HEK293 (cell line): ENCODE measurements around the gene CACNA2D3.

ENCODE experiments used
- CTCF ChIA-PET: fragments of 350-600 bp; formaldehyde crosslinking; extraction: SDS; loops from one replicate; lab custom pipeline; 2021; ENCODE audit warnings: antibody characterized with exemption; lab: Yijun Ruan, JAX
- POLR2A ChIA-PET: fragments of 300-600 bp; formaldehyde crosslinking; extraction: SDS; loops from one replicate; lab custom pipeline; 2020; ENCODE audit warnings: antibody characterized with exemption, inconsistent platforms; lab: Yijun Ruan, JAX
- H3K27ac ChIP-seq: fragments of 200-500 bp; sonication (Bioruptor generic); 2 replicates; pipeline ENCODE4 v1.5.1; 2014; ENCODE audit warnings: low read depth, low read length, control low read depth, inconsistent platforms; ENCODE audit errors: extremely low read depth
- H3K36me3 ChIP-seq, 2 experiments: fragments of 200-500 bp in 1 of 2; sonication (Bioruptor generic) in 1 of 2; 1 replicate in 1 of 2; 2 replicates in 1 of 2; pipeline ENCODE4 v1.5.1; 2014 to 2017; ENCODE audit warnings: inconsistent platforms in 2 of 2, low read length in 2 of 2; ENCODE audit not compliant: control insufficient read depth in 2 of 2, insufficient read depth in 1 of 2
- H3K4me1 ChIP-seq: fragments of 200-500 bp; sonication (Bioruptor generic); 2 replicates; pipeline ENCODE4 v1.5.1; 2014; ENCODE audit warnings: mild to moderate bottlenecking, low read length, inconsistent platforms; ENCODE audit not compliant: control insufficient read depth, insufficient read depth
- H3K4me3 ChIP-seq: 2 replicates; pipeline ENCODE4 v1.5.1; 2011; ENCODE audit warnings: low read depth, mild to moderate bottlenecking, control low read depth, low read length, moderate library complexity
- H3K9me3 ChIP-seq: fragments of 200-500 bp; sonication (Bioruptor generic); 2 replicates; pipeline ENCODE4 v1.5.1; 2014; ENCODE audit warnings: low read depth, low read length, inconsistent platforms; ENCODE audit not compliant: control insufficient read depth, insufficient read depth
- GLIS1 ChIP-seq: fragments of 450-650 bp; formaldehyde crosslinking; IDR thresholded peaks from 2 replicates; pipeline ENCODE4 v1.5.1; 2016; ENCODE audit warnings: missing biosample characterization, missing genetic modification characterization
- GLIS2 ChIP-seq: fragments of 450-650 bp; formaldehyde crosslinking; IDR thresholded peaks from 2 replicates; pipeline ENCODE4 v1.5.1; 2016; ENCODE audit warnings: missing biosample characterization, missing genetic modification characterization
- KLF10 ChIP-seq: fragments of 450-650 bp; IDR thresholded peaks from 2 replicates; pipeline ENCODE4 v1.5.1; 2018; ENCODE audit warnings: missing biosample characterization, mild to moderate bottlenecking, missing genetic modification characterization
- MZF1 ChIP-seq: fragments of 450-650 bp; formaldehyde crosslinking; IDR thresholded peaks from 2 replicates; pipeline ENCODE4 v1.5.1; 2017; ENCODE audit warnings: missing biosample characterization, missing genetic modification characterization, borderline replicate concordance
- SP3 ChIP-seq: fragments of 450-650 bp; formaldehyde crosslinking; IDR thresholded peaks from 2 replicates; pipeline ENCODE4 v1.5.1; 2016; ENCODE audit warnings: missing biosample characterization, missing genetic modification characterization
- ZBTB7A ChIP-seq: fragments of 450-650 bp; formaldehyde crosslinking; IDR thresholded peaks from 2 replicates; pipeline ENCODE4 v1.5.1; 2016; ENCODE audit warnings: low read depth, missing biosample characterization, missing genetic modification characterization
- ZEB2 ChIP-seq: fragments of 450-650 bp; formaldehyde crosslinking; IDR thresholded peaks from 2 replicates; pipeline ENCODE4 v1.5.1; 2016; ENCODE audit warnings: missing biosample characterization, missing genetic modification characterization
- ZFP41 ChIP-seq: fragments of 450-650 bp; formaldehyde crosslinking; IDR thresholded peaks from 2 replicates; pipeline ENCODE4 v1.5.1; 2016; ENCODE audit warnings: missing biosample characterization, missing genetic modification characterization, borderline replicate concordance
- ZNF114 ChIP-seq: fragments of 450-650 bp; formaldehyde crosslinking; IDR thresholded peaks from 2 replicates; pipeline ENCODE4 v1.5.0; 2017; ENCODE audit warnings: missing biosample characterization, missing genetic modification characterization
- ZNF132 ChIP-seq: fragments of 450-650 bp; formaldehyde crosslinking; IDR thresholded peaks from 2 replicates; pipeline ENCODE4 v1.5.1; 2017; ENCODE audit warnings: missing biosample characterization, missing genetic modification characterization, borderline replicate concordance
- ZNF214 ChIP-seq: fragments of 450-650 bp; formaldehyde crosslinking; IDR thresholded peaks from 2 replicates; pipeline ENCODE4 v1.5.1; 2017; ENCODE audit warnings: missing biosample characterization, mild to moderate bottlenecking, missing genetic modification characterization, borderline replicate concordance
- ZNF248 ChIP-seq: fragments of 450-650 bp; formaldehyde crosslinking; IDR thresholded peaks from 2 replicates; pipeline ENCODE4 v1.5.1; 2017; ENCODE audit warnings: missing biosample characterization, missing genetic modification characterization
- ZNF302 ChIP-seq: fragments of 450-650 bp; formaldehyde crosslinking; IDR thresholded peaks from 2 replicates; pipeline ENCODE4 v1.5.1; 2016; ENCODE audit warnings: missing biosample characterization, missing genetic modification characterization, low read depth
- ZNF423 ChIP-seq: fragments of 450-650 bp; formaldehyde crosslinking; IDR thresholded peaks from 2 replicates; pipeline ENCODE4 v1.5.1; 2016; ENCODE audit warnings: missing biosample characterization, missing genetic modification characterization
- ZNF544 ChIP-seq: fragments of 450-650 bp; formaldehyde crosslinking; IDR thresholded peaks from 2 replicates; pipeline ENCODE4 v1.5.0; 2017; ENCODE audit warnings: missing biosample characterization, missing genetic modification characterization
- ZNF549 ChIP-seq: fragments of 450-650 bp; IDR thresholded peaks from 2 replicates; pipeline ENCODE4 v1.5.1; 2018; ENCODE audit warnings: missing biosample characterization, missing genetic modification characterization, mild to moderate bottlenecking, inconsistent platforms, moderate library complexity
- ZNF558 ChIP-seq: fragments of 450-650 bp; formaldehyde crosslinking; IDR thresholded peaks from 2 replicates; pipeline ENCODE4 v1.5.1; 2016; ENCODE audit warnings: missing biosample characterization, missing genetic modification characterization
- ZNF571 ChIP-seq: fragments of 450-650 bp; formaldehyde crosslinking; IDR thresholded peaks from 2 replicates; pipeline ENCODE4 v1.5.0; 2017; ENCODE audit warnings: missing biosample characterization, missing genetic modification characterization
- ZNF596 ChIP-seq: fragments of 450-650 bp; IDR thresholded peaks from 2 replicates; pipeline ENCODE4 v1.5.0; 2018; ENCODE audit warnings: missing biosample characterization, mild to moderate bottlenecking, missing genetic modification characterization, moderate library complexity
- ZNF600 ChIP-seq: fragments of 450-650 bp; formaldehyde crosslinking; IDR thresholded peaks from 2 replicates; pipeline ENCODE4 v1.5.1; 2016; ENCODE audit warnings: missing biosample characterization, missing genetic modification characterization
- ZNF621 ChIP-seq: fragments of 450-650 bp; formaldehyde crosslinking; IDR thresholded peaks from 2 replicates; pipeline ENCODE4 v1.5.1; 2017; ENCODE audit warnings: missing biosample characterization, missing genetic modification characterization
- ZNF660 ChIP-seq: fragments of 450-650 bp; IDR thresholded peaks from 2 replicates; pipeline ENCODE4 v1.5.1; 2018; ENCODE audit warnings: missing biosample characterization, mild to moderate bottlenecking, missing genetic modification characterization
- ZNF747 ChIP-seq: fragments of 450-650 bp; formaldehyde crosslinking; IDR thresholded peaks from 2 replicates; pipeline ENCODE4 v1.5.1; 2016; ENCODE audit warnings: missing biosample characterization, missing genetic modification characterization
- TF ChIP-seq, protein P1 (sequence below): fragments of 450-650 bp; IDR thresholded peaks from 2 replicates; pipeline ENCODE4 v1.5.1; 2018; ENCODE audit warnings: missing biosample characterization, missing genetic modification characterization
- TF ChIP-seq, protein P2 (sequence below): fragments of 450-650 bp; formaldehyde crosslinking; IDR thresholded peaks from 2 replicates; pipeline ENCODE4 v1.5.1; 2017; ENCODE audit warnings: missing biosample characterization, missing genetic modification characterization
- TF ChIP-seq, protein P3 (sequence below): fragments of 450-650 bp; formaldehyde crosslinking; IDR thresholded peaks from 2 replicates; pipeline ENCODE4 v1.5.0; 2017; ENCODE audit warnings: missing biosample characterization, missing genetic modification characterization, borderline replicate concordance

Gene CACNA2D3

DNA sequence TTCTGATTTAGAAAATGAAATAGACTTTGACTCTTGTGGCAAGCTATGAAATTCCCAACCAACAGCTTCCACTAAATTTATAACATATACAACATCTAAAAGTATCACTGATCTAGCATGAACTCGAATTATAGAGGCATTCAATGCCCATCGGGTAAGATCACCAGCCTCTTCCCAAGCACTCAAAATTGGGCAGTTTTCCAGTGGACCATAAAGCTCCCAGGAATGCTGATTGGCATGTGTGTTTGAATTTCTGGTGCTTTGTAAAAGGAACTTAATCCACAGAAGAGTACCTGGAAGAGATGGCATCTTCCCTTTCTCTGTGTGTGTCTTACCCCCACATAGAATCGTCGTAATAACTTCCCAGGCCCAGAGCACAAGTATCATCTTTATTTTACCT, 795.5 kb downstream of the CACNA2D3 start:
- H3K4me3 ChIP-seq: no peak overlapping the region
- H3K4me1 ChIP-seq: no peaks in the 10 kb centered on the region
- CTCF ChIA-PET: no interaction called here
- H3K27ac ChIP-seq: no peak overlapping the region
- no peak for TF ChIP-seq GLIS2
- no peak for TF ChIP-seq ZFP41 (tag by site-specific recombination)
- TF ChIP-seq ZNF558 (tag by site-specific recombination): no peak
- TF ChIP-seq ZNF302: no peak
- TF ChIP-seq SP3 (tag by site-specific recombination): no peak
- no peak for TF ChIP-seq ZNF544 (tag by site-specific recombination)
- TF ChIP-seq ZNF596 (tag by site-specific recombination): no peak
- TF ChIP-seq, protein P1, sequence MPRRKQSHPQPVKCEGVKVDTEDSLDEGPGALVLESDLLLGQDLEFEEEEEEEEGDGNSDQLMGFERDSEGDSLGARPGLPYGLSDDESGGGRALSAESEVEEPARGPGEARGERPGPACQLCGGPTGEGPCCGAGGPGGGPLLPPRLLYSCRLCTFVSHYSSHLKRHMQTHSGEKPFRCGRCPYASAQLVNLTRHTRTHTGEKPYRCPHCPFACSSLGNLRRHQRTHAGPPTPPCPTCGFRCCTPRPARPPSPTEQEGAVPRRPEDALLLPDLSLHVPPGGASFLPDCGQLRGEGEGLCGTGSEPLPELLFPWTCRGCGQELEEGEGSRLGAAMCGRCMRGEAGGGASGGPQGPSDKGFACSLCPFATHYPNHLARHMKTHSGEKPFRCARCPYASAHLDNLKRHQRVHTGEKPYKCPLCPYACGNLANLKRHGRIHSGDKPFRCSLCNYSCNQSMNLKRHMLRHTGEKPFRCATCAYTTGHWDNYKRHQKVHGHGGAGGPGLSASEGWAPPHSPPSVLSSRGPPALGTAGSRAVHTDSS (tag by site-specific recombination): no peak
- TF ChIP-seq ZNF114 (tag by site-specific recombination): no peak
- no peak for TF ChIP-seq ZNF621 (tag by site-specific recombination)
- no peak for TF ChIP-seq ZNF214
- POLR2A ChIA-PET: no interaction called here
- no peaks in the 10 kb centered on the region for H3K9me3 ChIP-seq
- no peaks in the 10 kb centered on the region for H3K36me3 ChIP-seq

DNA sequence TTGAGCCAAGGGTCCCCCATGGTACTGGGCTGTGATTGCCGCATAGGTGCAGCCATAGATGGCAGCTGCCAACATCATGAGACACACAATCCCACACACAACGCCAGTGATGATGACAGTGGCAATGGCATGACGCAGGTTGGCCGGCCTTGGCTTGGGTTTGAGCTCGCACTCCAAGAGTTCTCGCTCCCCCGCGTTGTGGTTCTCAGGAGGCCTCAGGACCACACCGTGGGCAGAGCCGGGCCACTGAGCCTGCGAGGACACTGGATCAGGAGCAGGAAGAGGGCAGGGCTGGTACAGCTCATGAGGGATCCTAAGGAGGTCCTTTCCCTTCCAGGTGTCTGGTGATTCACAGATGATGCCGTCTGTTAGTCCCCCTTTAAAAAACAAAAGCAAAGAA, 796.2 kb downstream of the CACNA2D3 start:
- H3K9me3 ChIP-seq: no peaks in the 10 kb centered on the region
- no peak for TF ChIP-seq ZNF132 (tag by site-specific recombination)
- TF ChIP-seq ZBTB7A (tag by site-specific recombination): no peak
- no peak for TF ChIP-seq ZNF660
- no peak for TF ChIP-seq ZNF248 (tag by site-specific recombination)
- no peak for TF ChIP-seq ZNF549 (tag by site-specific recombination)
- ChIA-PET CTCF (no interaction called here), POLR2A (no interaction called here)
- H3K4me1 ChIP-seq: no peaks in the 10 kb centered on the region
- H3K36me3 ChIP-seq: no peaks in the 10 kb centered on the region
- H3K27ac ChIP-seq: no peak overlapping the region
- no peak overlapping the region for H3K4me3 ChIP-seq

DNA sequence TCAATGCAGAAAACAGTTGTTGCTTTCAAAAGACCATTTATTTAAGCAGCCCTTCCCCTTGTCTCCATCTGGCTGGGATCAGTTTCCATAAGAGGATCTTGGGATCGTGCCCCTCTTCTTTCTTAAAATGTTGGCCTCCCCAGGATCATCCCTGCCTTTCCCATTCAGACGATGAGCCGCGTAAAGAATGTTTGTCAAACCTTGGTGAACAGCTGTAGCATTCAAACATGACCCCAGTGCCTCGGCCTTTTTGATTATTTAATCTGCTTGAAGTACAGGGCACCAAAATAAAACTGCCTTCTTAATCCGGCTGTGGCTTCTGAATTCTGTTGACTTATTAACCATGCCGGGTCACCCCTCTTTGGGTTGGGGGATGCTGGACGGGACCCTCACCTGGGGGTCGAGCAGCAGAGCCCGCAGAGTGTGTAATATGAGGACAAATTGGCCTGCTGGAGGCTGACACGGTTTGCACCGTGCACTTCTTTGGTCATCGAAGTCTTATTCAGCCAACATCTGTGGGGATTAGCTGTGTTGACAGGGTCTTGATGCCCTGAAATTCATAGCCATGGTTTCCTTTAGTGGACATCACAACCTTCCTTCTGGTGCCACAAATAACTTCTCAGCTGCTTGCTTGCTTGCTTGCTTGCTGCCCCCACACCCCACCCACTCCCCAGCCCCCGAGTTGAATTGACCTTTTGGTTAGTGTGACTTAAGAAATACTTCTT, 805.9 kb downstream of the CACNA2D3 start, which contains the start of gene LRTM1:
Gene LRTM1, minus strand, starts transcription at position 14 of the 725 bp plus-strand sequence. CDS start 148 bp downstream, outside the sequence.
- TF ChIP-seq ZNF747 (tag by site-specific recombination) (no peak), ZNF423 (no peak), MZF1 (no peak), GLIS1 (tag by site-specific recombination) (no peak), ZNF114 (tag by site-specific recombination) (no peak), KLF10 (no peak), ZNF571 (tag by site-specific recombination) (no peak), ZNF600 (no peak), ZEB2 (tag by site-specific recombination) (no peak)
- TF ChIP-seq, protein P2, sequence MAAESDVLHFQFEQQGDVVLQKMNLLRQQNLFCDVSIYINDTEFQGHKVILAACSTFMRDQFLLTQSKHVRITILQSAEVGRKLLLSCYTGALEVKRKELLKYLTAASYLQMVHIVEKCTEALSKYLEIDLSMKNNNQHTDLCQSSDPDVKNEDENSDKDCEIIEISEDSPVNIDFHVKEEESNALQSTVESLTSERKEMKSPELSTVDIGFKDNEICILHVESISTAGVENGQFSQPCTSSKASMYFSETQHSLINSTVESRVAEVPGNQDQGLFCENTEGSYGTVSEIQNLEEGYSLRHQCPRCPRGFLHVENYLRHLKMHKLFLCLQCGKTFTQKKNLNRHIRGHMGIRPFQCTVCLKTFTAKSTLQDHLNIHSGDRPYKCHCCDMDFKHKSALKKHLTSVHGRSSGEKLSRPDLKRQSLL: no peak
- TF ChIP-seq, protein P3, sequence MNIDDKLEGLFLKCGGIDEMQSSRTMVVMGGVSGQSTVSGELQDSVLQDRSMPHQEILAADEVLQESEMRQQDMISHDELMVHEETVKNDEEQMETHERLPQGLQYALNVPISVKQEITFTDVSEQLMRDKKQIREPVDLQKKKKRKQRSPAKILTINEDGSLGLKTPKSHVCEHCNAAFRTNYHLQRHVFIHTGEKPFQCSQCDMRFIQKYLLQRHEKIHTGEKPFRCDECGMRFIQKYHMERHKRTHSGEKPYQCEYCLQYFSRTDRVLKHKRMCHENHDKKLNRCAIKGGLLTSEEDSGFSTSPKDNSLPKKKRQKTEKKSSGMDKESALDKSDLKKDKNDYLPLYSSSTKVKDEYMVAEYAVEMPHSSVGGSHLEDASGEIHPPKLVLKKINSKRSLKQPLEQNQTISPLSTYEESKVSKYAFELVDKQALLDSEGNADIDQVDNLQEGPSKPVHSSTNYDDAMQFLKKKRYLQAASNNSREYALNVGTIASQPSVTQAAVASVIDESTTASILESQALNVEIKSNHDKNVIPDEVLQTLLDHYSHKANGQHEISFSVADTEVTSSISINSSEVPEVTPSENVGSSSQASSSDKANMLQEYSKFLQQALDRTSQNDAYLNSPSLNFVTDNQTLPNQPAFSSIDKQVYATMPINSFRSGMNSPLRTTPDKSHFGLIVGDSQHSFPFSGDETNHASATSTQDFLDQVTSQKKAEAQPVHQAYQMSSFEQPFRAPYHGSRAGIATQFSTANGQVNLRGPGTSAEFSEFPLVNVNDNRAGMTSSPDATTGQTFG (tag by site-specific recombination): no peak
- TF ChIP-seq, all 188 proteins: peak for 0
- H3K4me1 ChIP-seq: no peaks in the 10 kb centered on the region
- ChIA-PET CTCF (interaction anchor here (0.6 kb wide), 1 partner anchor 1566 kb away, joined by 4 read pairs; no protein-coding TSS in a partner anchor), POLR2A (no interaction called here)
- no peak within 1 kb of the TSS for H3K27ac ChIP-seq
- no peaks in the 10 kb centered on the region for H3K36me3 ChIP-seq
- no peaks in the 10 kb centered on the region for H3K9me3 ChIP-seq
- H3K4me3 ChIP-seq: no peak within 1 kb of the TSS
